A549 treated with GW870086 at 1 μM for 4 hours (cell line): Measurements from ENCODE around the gene HNRNPUL2. TPM values are rescaled to one million over a fixed set of nuclear protein-coding genes. Genes with fewer than 3 reads are reported as not detected.

ENCODE experiments used
- total RNA-seq: library from RNA; stranded (reverse); fragments of 200-300 nt; extraction: Qiagen RNA extraction; gene quantifications from 5 replicates; pipeline ENCODE4 v1.2.3, GENCODE V29; 2022; ENCODE audit warnings: low read depth

The HNRNPUL2 gene
- 36.2 to 42.4 TPM (median 39.6 TPM) in 5 replicates for total RNA-seq

DNA sequence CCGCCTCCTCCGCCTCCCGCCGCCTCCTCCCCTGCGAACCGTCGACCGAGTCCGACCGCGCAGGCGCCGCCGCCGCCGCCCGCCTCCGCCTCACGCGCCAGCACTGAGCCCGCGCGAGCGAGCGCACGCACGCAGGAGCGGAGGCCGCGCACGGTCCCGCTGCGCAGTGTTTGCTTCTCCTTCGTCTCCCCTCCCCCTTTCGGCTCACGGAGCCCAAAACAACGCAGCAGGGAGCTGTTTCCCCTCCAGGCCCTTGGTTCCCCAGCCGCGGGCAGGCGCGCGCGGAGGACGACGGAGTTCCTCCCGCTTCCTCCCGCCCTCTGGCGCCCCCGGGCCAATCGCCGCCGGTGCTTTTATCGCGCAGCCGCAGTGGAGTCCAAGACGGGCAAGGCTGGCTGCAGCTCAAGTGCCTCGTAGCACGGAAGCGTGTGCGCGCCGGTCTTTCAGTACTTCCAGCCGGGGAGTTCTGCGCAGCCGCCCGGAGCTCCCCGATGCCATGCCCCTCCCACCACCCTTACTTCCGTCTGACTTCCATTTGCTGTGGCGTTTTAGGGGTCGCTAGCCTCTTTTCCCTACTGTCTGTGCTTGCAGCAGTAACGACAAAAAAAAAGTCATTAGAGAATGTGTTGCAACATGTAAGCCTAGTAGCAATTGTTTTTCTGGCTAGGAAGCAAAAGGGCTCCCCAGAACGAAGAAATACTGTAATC is at the start of gene HNRNPUL2:
Gene HNRNPUL2, minus strand, starts transcription at position 293 of the 707 bp plus-strand sequence. CDS start 301 bp downstream, outside the sequence.

DNA sequence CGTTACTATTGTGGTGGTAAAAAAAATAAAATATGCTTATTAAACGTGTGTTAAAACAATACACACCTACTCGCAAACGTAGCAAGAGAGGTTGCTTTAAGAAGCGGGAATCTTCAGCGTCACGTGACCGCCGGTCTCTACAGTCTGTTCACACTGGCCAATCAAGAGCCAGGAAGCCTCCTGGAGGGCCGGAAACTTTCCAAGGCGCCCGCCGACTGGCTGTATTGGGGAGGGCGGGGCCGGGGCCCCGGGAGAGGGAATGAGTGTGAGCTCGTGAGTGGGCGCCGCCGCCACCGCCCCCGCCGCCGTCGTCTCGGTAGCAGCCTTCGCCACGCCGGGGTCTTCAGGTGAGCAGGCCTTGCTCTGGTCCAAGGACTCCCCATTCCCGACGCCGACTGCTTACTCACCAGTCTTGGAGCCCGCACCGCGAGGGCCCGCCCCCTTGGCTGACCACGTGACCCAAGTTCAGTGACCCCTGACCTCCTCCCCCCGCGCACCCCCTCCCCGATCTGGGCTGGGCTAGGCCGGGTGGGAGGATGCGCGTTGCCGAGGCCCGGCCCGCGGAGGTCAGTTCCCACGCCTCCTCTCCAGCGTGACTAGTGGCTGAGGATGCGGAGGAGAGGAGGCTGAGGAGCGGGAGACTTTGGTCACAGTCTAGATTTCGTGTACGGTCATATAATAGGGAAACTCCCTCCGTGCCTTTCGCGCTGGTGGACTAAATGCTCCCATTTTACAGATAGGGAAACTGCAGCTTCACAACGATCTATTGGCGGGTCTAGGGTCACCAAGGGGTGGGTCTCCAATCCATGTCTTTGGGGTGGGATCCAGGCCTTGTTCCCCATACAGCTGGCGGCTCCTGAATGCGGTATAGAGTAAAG is 44.1 kb upstream of the HNRNPUL2 start, which contains the start of gene TAF6L:
Gene TAF6L, plus strand, starts transcription at position 253 of the 878 bp plus-strand sequence. CDS start 4,388 bp downstream, outside the sequence.

DNA sequence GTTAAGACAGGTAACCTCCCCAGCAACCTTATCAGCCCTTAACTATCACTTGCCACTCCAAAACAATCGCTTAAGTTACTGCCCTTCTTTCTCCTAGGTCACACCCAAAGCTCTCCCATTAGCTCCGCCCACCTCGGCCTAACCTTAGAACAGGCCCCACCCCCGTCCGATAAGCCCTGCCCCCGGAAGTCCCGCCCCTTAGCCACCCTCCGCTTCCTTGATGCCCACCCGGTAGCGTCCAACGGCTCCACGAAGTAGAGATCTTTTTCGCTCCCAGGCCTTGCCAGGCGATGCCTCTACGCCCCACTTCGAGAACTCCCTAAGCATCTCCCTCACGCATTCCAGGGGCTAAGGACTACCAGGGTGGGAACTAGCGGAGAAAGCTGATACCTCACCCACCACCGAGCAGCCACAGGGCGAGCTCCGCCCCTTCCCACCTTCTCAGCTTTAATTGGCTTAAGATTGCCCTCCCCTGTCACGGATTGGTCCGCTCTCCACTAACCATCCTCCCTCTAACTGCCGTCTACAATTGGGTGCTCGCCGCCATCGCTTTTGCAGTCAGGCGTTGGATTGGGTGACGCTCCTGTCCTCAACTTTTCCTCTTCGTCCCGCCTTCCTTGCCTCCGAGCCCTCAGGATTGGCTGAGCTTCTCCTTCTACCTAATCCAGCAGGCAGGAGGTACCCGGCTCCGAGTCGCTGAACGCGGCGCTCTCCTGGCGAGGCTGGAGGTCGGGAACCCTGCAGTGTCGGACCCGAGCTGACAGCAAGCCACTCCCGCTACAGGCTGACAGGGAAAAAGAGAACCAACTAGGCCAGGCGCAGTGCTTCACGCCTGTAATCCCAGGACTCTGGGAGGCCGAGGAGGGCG is 26.7 kb upstream of the HNRNPUL2 start, which contains the start of gene ZBTB3:
Gene ZBTB3, minus strand, starts transcription at position 425 of the 868 bp plus-strand sequence. CDS start 496 bp downstream, outside the sequence.

GRCh38 chr11:62728171-62728988 is 1.1 kb upstream of the HNRNPUL2 start, which contains the start of gene TTC9C:
TSS of gene TTC9C (plus strand) at chr11:62728486. CDS start at chr11:62728849, 363 bp downstream.

DNA sequence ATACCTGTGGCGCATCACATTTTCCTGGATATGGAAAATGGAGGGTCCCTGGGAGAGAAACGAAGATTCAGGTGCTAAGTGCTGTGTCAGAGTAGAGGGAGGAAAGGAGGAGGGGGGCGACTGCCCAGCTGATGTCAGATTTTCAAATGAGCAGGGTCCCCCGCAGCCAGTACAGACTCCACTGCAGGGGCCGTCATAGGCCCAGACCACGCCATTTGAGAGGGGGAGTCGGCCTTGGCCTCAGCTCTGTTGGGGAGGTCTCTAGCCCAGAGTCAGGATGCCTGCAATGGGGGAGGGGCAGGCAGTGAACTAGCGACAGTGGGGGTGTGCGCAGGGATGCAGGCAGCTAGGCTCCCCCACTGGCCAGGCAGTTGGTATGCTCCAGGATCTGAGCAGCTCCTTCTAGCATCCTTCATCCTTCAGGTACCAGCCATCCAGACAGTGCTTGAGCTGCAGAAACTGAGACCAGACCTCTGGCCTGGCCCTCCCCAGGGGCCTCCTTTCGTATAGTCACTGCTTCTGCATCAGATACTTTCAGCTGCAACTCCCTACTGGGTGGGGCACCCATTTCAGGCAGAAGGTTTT is 19.9 kb downstream of the HNRNPUL2 start, which contains the start of the genes BSCL2 and GNG3:
Gene BSCL2, minus strand, starts transcription at position 148 of the 585 bp plus-strand sequence. CDS start 229 bp downstream, outside the sequence.
Gene GNG3, plus strand, starts transcription at position 400 of the 585 bp plus-strand sequence. CDS start 620 bp downstream, outside the sequence.

DNA sequence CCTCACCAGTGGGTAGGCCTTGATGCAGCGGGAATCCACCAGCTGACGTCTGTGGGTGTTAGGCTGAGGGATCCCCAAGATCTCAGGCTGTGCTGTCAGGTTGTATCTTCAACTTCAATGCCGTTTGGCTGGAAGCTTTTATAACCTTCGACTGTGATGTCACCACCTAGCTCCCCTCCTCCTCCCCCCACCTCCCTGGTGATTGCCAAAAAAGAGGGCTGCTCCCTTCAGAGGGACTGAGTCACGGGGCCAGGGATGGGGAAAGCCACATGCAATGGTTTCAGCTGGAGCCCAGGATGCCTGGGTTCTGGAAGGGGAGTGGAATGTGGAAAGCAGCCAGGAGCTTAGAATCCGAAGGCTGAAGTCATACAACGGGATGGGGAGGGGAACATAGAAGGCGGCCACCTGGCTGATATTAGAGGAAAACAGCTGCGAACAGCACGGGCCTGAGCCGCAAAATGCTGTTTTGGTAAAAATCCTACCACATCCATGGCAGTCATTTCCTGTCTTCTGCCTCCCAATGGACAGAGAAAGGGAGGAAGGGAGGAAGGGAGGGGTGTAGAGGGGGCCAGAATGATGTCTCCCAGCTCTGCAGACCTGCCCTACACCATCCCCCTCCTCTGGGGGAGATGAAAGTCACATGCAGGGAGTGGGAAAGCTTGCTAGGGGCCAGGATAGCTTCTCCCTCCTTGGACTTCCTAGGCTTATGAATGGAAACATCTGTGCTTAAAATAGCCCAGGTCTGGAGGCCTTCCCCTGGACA is 37.7 kb downstream of the HNRNPUL2 start, which contains the start of gene LRRN4CL:
Gene LRRN4CL, minus strand, starts transcription at position 110 of the 763 bp plus-strand sequence. CDS start 1,022 bp downstream, outside the sequence.

DNA sequence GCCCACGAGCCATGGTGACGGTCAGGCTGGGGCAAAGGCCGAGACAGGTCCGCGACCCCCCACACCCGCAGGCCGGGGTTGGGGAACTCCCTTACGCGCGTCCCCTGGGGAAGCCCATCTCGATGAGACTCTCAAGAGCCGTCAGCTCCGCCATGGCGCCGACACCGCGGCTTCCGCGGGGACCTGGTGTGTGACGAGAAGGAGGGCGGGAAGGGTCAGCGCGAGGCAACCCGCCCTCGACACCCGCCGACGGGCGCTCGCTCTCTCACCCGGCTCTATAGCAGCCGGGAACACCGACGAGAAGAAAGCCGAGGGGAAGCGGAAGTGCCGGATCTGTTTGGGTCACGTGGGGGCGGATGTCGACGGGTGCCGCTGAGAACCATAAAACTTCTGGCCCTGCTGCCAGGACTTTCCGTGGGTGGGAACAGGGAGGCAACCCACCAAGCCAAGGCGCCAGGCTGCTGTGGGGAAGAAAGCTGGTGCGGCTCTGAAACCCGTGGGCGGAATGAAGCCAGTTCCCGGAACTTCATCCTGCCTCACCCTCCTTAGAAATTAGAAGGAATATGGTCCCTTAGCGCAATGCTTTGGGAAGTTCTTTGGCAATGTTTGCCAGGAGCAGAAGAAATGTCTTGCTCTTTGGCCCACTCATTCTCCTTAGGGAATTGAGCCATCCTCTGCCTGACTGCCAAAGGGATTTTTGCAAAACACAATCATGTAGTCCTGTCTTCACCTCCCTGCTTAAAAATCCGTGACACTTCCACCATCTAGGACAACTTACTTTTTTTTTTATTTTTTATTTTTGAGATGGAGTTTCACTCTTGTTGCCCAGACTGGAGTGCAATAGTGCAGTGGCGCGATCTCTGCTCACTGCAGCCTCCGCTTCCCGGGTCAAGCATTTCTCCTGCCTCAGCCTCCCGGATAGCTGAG is 48.2 kb downstream of the HNRNPUL2 start, which contains the start of gene UBXN1:
Gene UBXN1, minus strand, starts transcription at position 304 of the 927 bp plus-strand sequence. Its CDS starts 150 bp downstream, at position 154.

DNA sequence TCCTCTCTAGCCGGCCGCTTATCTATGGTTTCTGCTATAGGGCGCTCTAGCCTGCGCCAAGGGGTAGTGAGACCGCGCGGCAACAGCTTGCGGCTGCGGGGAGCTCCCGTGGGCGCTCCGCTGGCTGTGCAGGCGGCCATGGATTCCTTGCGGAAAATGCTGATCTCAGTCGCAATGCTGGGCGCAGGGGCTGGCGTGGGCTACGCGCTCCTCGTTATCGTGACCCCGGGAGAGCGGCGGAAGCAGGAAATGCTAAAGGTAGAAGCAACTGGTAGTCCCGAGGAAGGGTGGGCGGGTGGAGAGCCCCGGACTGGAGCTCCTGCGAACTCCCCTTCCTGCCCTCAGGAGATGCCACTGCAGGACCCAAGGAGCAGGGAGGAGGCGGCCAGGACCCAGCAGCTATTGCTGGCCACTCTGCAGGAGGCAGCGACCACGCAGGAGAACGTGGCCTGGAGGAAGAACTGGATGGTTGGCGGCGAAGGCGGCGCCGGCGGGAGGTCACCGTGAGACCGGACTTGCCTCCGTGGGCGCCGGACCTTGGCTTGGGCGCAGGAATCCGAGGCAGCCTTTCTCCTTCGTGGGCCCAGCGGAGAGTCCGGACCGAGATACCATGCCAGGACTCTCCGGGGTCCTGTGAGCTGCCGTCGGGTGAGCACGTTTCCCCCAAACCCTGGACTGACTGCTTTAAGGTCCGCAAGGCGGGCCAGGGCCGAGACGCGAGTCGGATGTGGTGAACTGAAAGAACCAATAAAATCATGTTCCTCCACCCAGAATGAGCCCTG is 55.5 kb downstream of the HNRNPUL2 start, which contains the start of the genes LBHD1 and UQCC3:
Gene LBHD1, minus strand, starts transcription at position 660 of the 782 bp plus-strand sequence. CDS start 2,236 bp downstream, outside the sequence.
Gene UQCC3, plus strand, starts transcription at position 66 of the 782 bp plus-strand sequence. Its CDS starts 73 bp downstream, at position 139.

GRCh38 chr11:62665075-62665598 is 62.1 kb downstream of the HNRNPUL2 start, which contains the start of the genes C11orf98 and CSKMT:
TSS of gene C11orf98 (minus strand) at chr11:62665210. CDS start at chr11:62665169, 41 bp downstream.
TSS of gene CSKMT (plus strand) at chr11:62665312. CDS start at chr11:62665880, 568 bp downstream.

Other genes with a start within 250 kb of the HNRNPUL2 start
- gene AHNAK, start 180.7 kb downstream of the HNRNPUL2 start, total RNA-seq, result 304 to 395 TPM (median 360 TPM) in 5 replicates
- gene EEF1G, start 153.6 kb downstream of the HNRNPUL2 start, total RNA-seq, result 1,850 to 2,033 TPM (median 1,975 TPM) in 5 replicates
- gene TUT1, start 135.9 kb downstream of the HNRNPUL2 start, total RNA-seq, result 12.2 to 15.0 TPM (median 14.7 TPM) in 5 replicates
- 82.9 to 91.9 TPM (median 87.9 TPM) in 5 replicates for gene MTA2, start 125.6 kb downstream of the HNRNPUL2 start, total RNA-seq
- gene EML3, start 114.7 kb downstream of the HNRNPUL2 start, total RNA-seq, result 17.5 to 23.8 TPM (median 22.3 TPM) in 5 replicates
- gene ROM1, start 114.2 kb downstream of the HNRNPUL2 start, total RNA-seq, result 3.7 to 5.5 TPM (median 4.0 TPM) in 5 replicates
- gene B3GAT3, start 105.5 kb downstream of the HNRNPUL2 start, total RNA-seq, result 41.9 to 58.0 TPM (median 50.7 TPM) in 5 replicates
- 237 to 277 TPM (median 252 TPM) in 5 replicates for gene GANAB, start 80.8 kb downstream of the HNRNPUL2 start, total RNA-seq
- gene INTS5, start 74.2 kb downstream of the HNRNPUL2 start, total RNA-seq, result 16.8 to 21.9 TPM (median 20.6 TPM) in 5 replicates
- gene C11orf98, start 62.2 kb downstream of the HNRNPUL2 start, total RNA-seq, result 128 to 151 TPM (median 135 TPM) in 5 replicates
- 10.6 to 15.9 TPM (median 12.7 TPM) in 5 replicates for gene CSKMT, start 62.1 kb downstream of the HNRNPUL2 start, total RNA-seq
- gene UQCC3, start 55.8 kb downstream of the HNRNPUL2 start, total RNA-seq, result 26.5 to 36.8 TPM (median 35.2 TPM) in 5 replicates
- 3.8 to 4.6 TPM (median 4.2 TPM) in 5 replicates for gene LBHD1, start 55.2 kb downstream of the HNRNPUL2 start, total RNA-seq
- gene UBXN1, start 48.4 kb downstream of the HNRNPUL2 start, total RNA-seq, result 111 to 129 TPM (median 116 TPM) in 5 replicates
- 0.06 to 0.17 TPM (median 0.10 TPM) in 4 of 5 replicates, not detected in the other for gene LRRN4CL, start 37.9 kb downstream of the HNRNPUL2 start, total RNA-seq
- 61.1 to 97.7 TPM (median 72.8 TPM) in 5 replicates for gene BSCL2, start 20.0 kb downstream of the HNRNPUL2 start, total RNA-seq
- not detected in 5 replicates for gene GNG3, start 19.8 kb downstream of the HNRNPUL2 start, total RNA-seq
- 29.4 to 34.3 TPM (median 30.7 TPM) in 5 replicates for gene TTC9C, start 1.0 kb upstream of the HNRNPUL2 start, total RNA-seq
- 1.2 to 1.9 TPM (median 1.4 TPM) in 5 replicates for gene ZBTB3, start 26.7 kb upstream of the HNRNPUL2 start, total RNA-seq
- gene POLR2G, start 34.1 kb upstream of the HNRNPUL2 start, total RNA-seq, result 172 to 182 TPM (median 178 TPM) in 5 replicates
- 12.1 to 14.7 TPM (median 12.9 TPM) in 5 replicates for gene TAF6L, start 43.9 kb upstream of the HNRNPUL2 start, total RNA-seq
- 77.5 to 92.9 TPM (median 83.8 TPM) in 5 replicates for gene TMEM179B, start 59.9 kb upstream of the HNRNPUL2 start, total RNA-seq
- 18.0 to 29.5 TPM (median 28.1 TPM) in 5 replicates for gene TMEM223, start 64.5 kb upstream of the HNRNPUL2 start, total RNA-seq
- gene NXF1, start 78.0 kb upstream of the HNRNPUL2 start, total RNA-seq, result 38.0 to 53.7 TPM (median 50.7 TPM) in 5 replicates
- 17.8 to 25.6 TPM (median 24.5 TPM) in 5 replicates for gene STX5, start 104.6 kb upstream of the HNRNPUL2 start, total RNA-seq
- not detected in 5 replicates for gene TEX54, start 105.4 kb upstream of the HNRNPUL2 start, total RNA-seq
- gene WDR74, start 112.1 kb upstream of the HNRNPUL2 start, total RNA-seq, result 73.9 to 82.8 TPM (median 77.6 TPM) in 5 replicates
- 877 to 1,068 TPM (median 992 TPM) in 5 replicates for gene SLC3A2, start 153.4 kb upstream of the HNRNPUL2 start, total RNA-seq
- 0.06 TPM in 2 of 5 replicates, not detected in the others for gene CHRM1, start 193.9 kb upstream of the HNRNPUL2 start, total RNA-seq